Stimulated activated CD4-positive, alpha-beta T cell treated with anti-CD3 and anti-CD28 coated beads, Interleukin-2, amount 100 ng/mL, for 4 hours (primary cell): ENCODE results near the gene GRIP2.
"Not testable (repeated sequence)": the region's sequence is repeated elsewhere in the genome, so short reads cannot be mapped to it uniquely, and the experiment has no call there.

ENCODE experiments used
- DNase-seq: peaks from one replicate; pipeline ENCODE4 v3.0.0-alpha.2; 2020; ENCODE audit warnings: low read depth

GRIP2 gene

GRCh38 chr3:14520149-14520548 is 20.0 kb downstream of the GRIP2 start:
- DNase-seq = no peak

- DNase-seq = no peak
Measured at GRCh38 chr3:14519406-14519805, 20.7 kb downstream of the GRIP2 start.

- DNase-seq = no peak
Measured at GRCh38 chr3:14518893-14519292, 21.2 kb downstream of the GRIP2 start.

- no peak for DNase-seq
Measured at GRCh38 chr3:14518432-14518802, 21.7 kb downstream of the GRIP2 start.

GRCh38 chr3:14517601-14518431 is 22.3 kb downstream of the GRIP2 start:
- DNase-seq = no peak

- no peak for DNase-seq
Measured at GRCh38 chr3:14516738-14517345, 23.3 kb downstream of the GRIP2 start.

GRCh38 chr3:14515526-14515925 is 24.6 kb downstream of the GRIP2 start:
- not testable (repeated sequence) for DNase-seq

GRCh38 chr3:14514323-14514720 is 25.8 kb downstream of the GRIP2 start:
- no peak for DNase-seq

GRCh38 chr3:14513566-14514322 is 26.4 kb downstream of the GRIP2 start:
- DNase-seq = no peak

- DNase-seq = no peak
Measured at GRCh38 chr3:14512942-14513327, 27.2 kb downstream of the GRIP2 start.

GRCh38 chr3:14512281-14512941 is 27.7 kb downstream of the GRIP2 start:
- no peak for DNase-seq

GRCh38 chr3:14511623-14512280 is 28.4 kb downstream of the GRIP2 start:
- DNase-seq = no peak

GRCh38 chr3:14510838-14511622 is 29.1 kb downstream of the GRIP2 start:
- DNase-seq = no peak

- no peak for DNase-seq
Measured at GRCh38 chr3:14509796-14510100, 30.4 kb downstream of the GRIP2 start.

GRCh38 chr3:14508966-14509795 is 31.0 kb downstream of the GRIP2 start:
- peak; percentile 42 for DNase-seq

- DNase-seq = no peak
Measured at GRCh38 chr3:14508505-14508819, 31.7 kb downstream of the GRIP2 start.

GRCh38 chr3:14507757-14508504 is 32.2 kb downstream of the GRIP2 start:
- no peak for DNase-seq

- no peak for DNase-seq
Measured at GRCh38 chr3:14507305-14507741, 32.8 kb downstream of the GRIP2 start.

GRCh38 chr3:14506626-14507304 is 33.4 kb downstream of the GRIP2 start:
- DNase-seq = no peak
